ENCODE results near the gene GRM4. TPM values are rescaled to one million over a fixed set of nuclear protein-coding genes. Genes with fewer than 3 reads are reported as not detected.

The GRM4 gene
- total RNA-seq, 1 donor from 2014 or later: not detected

DNA sequence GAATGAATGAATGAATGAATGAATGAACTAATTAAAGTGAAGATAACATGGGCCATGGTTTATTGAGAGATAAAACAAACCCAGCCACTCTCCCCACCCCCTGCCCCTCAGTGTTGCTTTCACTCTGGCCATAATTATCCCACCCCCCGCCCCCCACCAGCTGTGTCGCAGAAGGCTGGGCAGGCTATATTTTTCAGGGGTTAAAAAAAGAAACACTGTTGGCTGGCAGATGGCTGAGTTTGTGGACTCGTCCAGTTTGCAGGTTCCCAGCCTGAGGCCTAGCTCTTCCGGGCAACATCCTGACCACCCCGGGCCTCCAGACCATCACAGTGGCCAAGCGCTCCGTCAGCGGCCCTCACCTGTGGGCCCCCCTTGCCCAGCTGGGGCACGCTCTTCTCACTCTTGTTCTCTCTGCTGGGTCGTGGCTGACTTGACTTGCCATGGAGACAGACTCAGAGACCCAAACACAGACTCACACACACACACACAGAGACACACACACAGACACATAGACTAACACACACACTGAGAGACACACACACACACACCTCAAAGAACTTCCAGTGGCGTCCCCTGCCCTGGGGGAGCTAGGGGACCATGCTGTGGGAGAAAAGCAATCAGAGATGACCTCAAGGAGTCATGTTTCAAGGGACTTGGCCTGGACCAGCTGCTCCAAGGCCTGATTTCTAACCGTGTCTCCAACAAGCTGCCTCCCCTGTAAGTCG lies 2.2 kb upstream of the GRM4 start:
- H3K36me3 ChIP-seq: no peaks in the 10 kb centered on the region
- peaks cover 25% of the 10 kb centered on the region for H3K4me1 ChIP-seq
- DNase-seq: no peak
- H3K4me3 ChIP-seq: no peak overlapping the region
- no peaks in the 10 kb centered on the region for H3K9me3 ChIP-seq (replicated peaks)
- intact Hi-C loops (cut with micrococcal nuclease): no loop called here
- TF ChIP-seq, protein P1, sequence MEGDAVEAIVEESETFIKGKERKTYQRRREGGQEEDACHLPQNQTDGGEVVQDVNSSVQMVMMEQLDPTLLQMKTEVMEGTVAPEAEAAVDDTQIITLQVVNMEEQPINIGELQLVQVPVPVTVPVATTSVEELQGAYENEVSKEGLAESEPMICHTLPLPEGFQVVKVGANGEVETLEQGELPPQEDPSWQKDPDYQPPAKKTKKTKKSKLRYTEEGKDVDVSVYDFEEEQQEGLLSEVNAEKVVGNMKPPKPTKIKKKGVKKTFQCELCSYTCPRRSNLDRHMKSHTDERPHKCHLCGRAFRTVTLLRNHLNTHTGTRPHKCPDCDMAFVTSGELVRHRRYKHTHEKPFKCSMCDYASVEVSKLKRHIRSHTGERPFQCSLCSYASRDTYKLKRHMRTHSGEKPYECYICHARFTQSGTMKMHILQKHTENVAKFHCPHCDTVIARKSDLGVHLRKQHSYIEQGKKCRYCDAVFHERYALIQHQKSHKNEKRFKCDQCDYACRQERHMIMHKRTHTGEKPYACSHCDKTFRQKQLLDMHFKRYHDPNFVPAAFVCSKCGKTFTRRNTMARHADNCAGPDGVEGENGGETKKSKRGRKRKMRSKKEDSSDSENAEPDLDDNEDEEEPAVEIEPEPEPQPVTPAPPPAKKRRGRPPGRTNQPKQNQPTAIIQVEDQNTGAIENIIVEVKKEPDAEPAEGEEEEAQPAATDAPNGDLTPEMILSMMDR (IDR thresholded peaks at IDR 0.05; ENCODE audit: borderline replicate concordance): no peak
- peaks cover 94% of the 10 kb centered on the region for H3K27me3 ChIP-seq (ENCODE audit: low read depth)
- no peak overlapping the region for H3K27ac ChIP-seq (replicated peaks)

DNA sequence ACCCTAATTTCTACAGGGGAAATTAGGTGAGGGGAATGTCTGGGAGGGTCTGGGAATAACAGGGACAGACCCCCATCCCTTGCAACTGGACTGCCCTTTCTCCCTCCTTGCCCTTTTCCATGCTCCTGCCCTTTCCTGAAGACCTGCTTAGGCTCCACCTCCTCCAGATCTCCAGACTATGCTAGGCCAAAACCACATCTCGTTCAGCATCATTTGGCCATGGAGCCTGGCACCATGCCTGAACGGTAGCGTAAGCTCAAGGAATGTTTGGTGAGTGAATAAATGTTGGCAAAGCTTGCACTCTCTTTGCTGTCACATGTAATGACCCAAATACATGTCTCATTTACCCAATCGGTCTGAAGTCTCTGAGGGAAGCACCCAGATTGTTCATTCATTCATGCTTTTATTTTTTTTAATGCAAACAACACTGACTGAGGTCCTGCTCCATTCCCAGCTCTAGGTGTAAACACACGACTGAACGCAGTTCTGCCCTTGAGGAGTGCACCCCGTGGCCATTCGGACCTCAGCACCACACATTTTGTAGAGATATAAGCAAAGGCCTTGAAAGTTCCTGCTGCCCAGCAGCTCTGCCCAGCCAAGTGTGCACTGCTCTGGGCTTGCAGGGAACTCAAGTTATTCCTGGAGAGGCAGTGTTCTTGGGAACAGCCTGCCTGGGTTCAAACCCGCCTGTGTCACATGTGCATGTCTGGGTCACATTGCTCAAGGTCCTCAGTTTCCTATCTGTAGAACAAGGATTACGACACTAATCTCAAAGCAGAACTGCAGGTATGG lies 1.1 kb upstream of the GRM4 start:
- Histone ChIP-seq H3K4me1 (peaks cover 25% of the 10 kb centered on the region), H3K27ac (replicated peaks) (no peak overlapping the region), H3K9me3 (replicated peaks) (no peaks in the 10 kb centered on the region), H3K4me3 (no peak overlapping the region), H3K36me3 (no peaks in the 10 kb centered on the region), H3K27me3 (ENCODE audit: low read depth) (peaks cover 94% of the 10 kb centered on the region)
- intact Hi-C loops (cut with micrococcal nuclease): no loop called here
- TF ChIP-seq, protein P1 (IDR thresholded peaks at IDR 0.05; ENCODE audit: borderline replicate concordance): no peak
- DNase-seq: no peak

DNA sequence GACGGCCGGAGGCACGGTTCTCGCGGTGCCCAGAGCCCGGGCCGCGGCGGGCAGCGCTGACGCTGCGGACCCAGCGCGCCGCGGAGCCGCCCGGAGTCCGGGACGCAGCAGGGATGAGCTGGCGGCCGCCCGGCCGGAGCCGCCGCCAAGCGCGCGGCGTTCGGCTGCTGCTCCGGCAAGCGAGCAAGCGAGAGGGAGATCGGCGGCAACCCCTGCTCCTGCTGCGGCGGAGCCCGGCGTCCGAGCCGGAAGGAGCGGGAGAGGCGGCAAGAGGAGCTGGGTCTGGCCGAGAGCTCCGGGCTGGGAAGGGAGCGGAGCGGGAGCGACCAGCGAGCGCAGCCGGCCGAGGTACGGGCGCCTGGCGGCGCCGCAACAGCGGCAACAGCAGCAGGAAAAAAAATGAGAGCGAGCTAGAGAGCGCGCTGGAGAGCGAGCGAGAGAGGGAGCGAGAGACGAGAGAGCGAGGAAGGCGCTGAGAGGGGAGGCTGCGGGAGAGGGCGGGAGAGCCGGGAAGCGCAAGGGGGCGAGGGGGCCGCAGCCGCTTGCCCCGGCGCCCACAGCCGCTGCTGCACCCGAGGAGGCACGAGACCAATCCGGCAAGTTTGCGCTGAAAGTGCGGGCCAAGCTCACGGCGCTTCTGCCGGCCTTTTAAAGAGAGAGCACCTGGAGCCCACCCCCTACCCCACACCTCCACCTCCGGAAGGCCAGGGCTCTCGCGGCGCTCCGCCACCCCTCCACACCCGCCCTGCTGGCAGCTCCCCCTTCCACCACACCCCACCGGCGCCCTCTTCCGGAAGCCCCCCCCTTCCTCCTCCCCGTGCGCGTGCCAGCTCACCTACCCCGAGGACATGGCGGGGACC lies 496 bp downstream of the GRM4 start:
- Histone ChIP-seq H3K27me3 (ENCODE audit: low read depth) (peaks cover 94% of the 10 kb centered on the region), H3K9me3 (replicated peaks) (no peaks in the 10 kb centered on the region), H3K4me1 (peaks cover 25% of the 10 kb centered on the region), H3K27ac (replicated peaks) (no peak overlapping the region), H3K4me3 (peak overlapping the region; percentile 61), H3K36me3 (no peaks in the 10 kb centered on the region)
- intact Hi-C loops (cut with micrococcal nuclease): no loop called here
- no peak for DNase-seq
- TF ChIP-seq, protein P1 (IDR thresholded peaks at IDR 0.05; ENCODE audit: borderline replicate concordance): no peak

DNA sequence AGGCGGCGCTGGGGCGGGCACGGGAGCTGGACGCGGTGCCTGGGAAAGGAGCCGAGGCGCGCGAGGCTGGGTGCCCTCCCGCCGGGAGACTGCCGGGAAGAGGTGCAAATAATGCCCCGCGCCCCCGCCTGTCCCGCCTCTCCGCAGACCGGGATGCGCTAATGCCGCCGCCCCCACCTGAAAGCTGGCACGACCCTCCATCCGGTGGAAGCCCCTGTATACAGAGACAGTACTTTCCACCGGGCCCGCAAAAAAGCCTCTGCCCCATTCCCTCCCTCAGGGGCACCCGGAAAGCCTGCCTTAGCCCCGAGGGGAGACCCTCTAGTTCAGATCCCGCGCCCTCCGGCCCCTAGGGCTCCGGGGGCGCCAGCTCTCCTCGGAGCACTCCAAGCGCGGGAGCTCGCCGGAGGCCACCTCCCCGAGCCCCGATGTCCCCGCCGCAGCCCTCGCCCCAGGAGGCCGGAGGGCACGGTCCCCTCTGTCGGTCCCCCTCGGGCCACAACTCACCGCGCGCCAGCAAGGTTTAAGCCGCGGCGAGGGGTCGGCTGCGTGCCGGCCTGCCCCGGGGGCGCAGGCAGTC lies 1.2 kb downstream of the GRM4 start:
- no peak for DNase-seq
- H3K4me1 ChIP-seq: peaks cover 25% of the 10 kb centered on the region
- TF ChIP-seq, protein P1 (IDR thresholded peaks at IDR 0.05; ENCODE audit: borderline replicate concordance): no peak
- H3K36me3 ChIP-seq: no peaks in the 10 kb centered on the region
- peaks cover 94% of the 10 kb centered on the region for H3K27me3 ChIP-seq (ENCODE audit: low read depth)
- peak overlapping the region; percentile 61 for H3K4me3 ChIP-seq
- H3K27ac ChIP-seq (replicated peaks): no peak overlapping the region
- no peaks in the 10 kb centered on the region for H3K9me3 ChIP-seq (replicated peaks)
- intact Hi-C loops (cut with micrococcal nuclease): no loop called here
